Activated T-helper 1 cell treated with anti-CD3 and anti-CD28 coated beads, Interleukin-12 subunit alpha, Interleukin-12 subunit beta, Interleukin-2, Interleukin-4 antibody, amounts not matched to agents 30 ng/mL and 10 ng/mL and 1 ng/mL, durations not matched to agents 14 hours and 24 hours and 36 hours (primary cell): Measurements from ENCODE around the gene DAZAP2. TPM values are rescaled to one million over a fixed set of nuclear protein-coding genes. Genes with fewer than 3 reads are reported as not detected.

Source experiments
- DNase-seq: peaks from one replicate; pipeline ENCODE4 v3.0.0; 2021; ENCODE audit warnings: low spot score
- H3K27ac Mint-ChIP-seq: one replicate; pipeline ENCODE4 v1.8.0; 2021; ENCODE audit warnings: mild to moderate bottlenecking, mixed read lengths
- H3K27me3 Mint-ChIP-seq: one replicate; pipeline ENCODE4 v1.8.0; 2022; ENCODE audit warnings: mild to moderate bottlenecking, moderate library complexity, mixed read lengths; ENCODE audit not compliant: insufficient read depth
- H3K36me3 Mint-ChIP-seq: one replicate; pipeline ENCODE4 v1.8.0; 2021; ENCODE audit warnings: low read depth, mixed read lengths
- H3K4me1 Mint-ChIP-seq: one replicate; pipeline ENCODE4 v1.8.0; 2021; ENCODE audit warnings: low read depth, mixed read lengths
- H3K4me3 Mint-ChIP-seq: one replicate; pipeline ENCODE4 v1.8.0; 2021; ENCODE audit warnings: mild to moderate bottlenecking, moderate library complexity, mixed read lengths
- H3K9me3 Mint-ChIP-seq: one replicate; pipeline ENCODE4 v1.8.0; 2021; ENCODE audit warnings: mixed read lengths
- intact Hi-C: fragments of 100-400 bp; cut with micrococcal nuclease; formaldehyde crosslinking; loops from one replicate; pipeline ENCODE4 v1.15.1; 2024
- total RNA-seq: library from RNA; stranded (reverse); gene quantifications from 2 replicates; pipeline ENCODE4 v1.2.3, GENCODE V29; 2022

The DAZAP2 gene
- total RNA-seq, 1 donor from 2014 or later: 163 TPM

GRCh38 chr12:51200806-51201205 is 37.8 kb upstream of the DAZAP2 start:
- H3K4me1 Mint-ChIP-seq: peaks cover 11% of the 10 kb centered on the region
- H3K9me3 Mint-ChIP-seq: no peaks in the 10 kb centered on the region
- DNase-seq: no peak
- no peak overlapping the region for H3K4me3 Mint-ChIP-seq
- H3K27me3 Mint-ChIP-seq: no peaks in the 10 kb centered on the region
- no peak overlapping the region for H3K27ac Mint-ChIP-seq
- intact Hi-C loops: no loop called here
- no peaks in the 10 kb centered on the region for H3K36me3 Mint-ChIP-seq

- DNase-seq: no peak
- H3K4me1 Mint-ChIP-seq: peaks cover 11% of the 10 kb centered on the region
- no peaks in the 10 kb centered on the region for H3K36me3 Mint-ChIP-seq
- H3K9me3 Mint-ChIP-seq: no peaks in the 10 kb centered on the region
- no peaks in the 10 kb centered on the region for H3K27me3 Mint-ChIP-seq
- H3K27ac Mint-ChIP-seq: peak overlapping the region; percentile 72
- intact Hi-C loops: no loop called here
- H3K4me3 Mint-ChIP-seq: no peak overlapping the region
Measured at GRCh38 chr12:51202718-51203117, 35.9 kb upstream of the DAZAP2 start.

GRCh38 chr12:51205350-51205749 is 33.3 kb upstream of the DAZAP2 start:
- peaks cover 11% of the 10 kb centered on the region for H3K4me1 Mint-ChIP-seq
- no peak overlapping the region for H3K27ac Mint-ChIP-seq
- intact Hi-C loops: no loop called here
- no peaks in the 10 kb centered on the region for H3K36me3 Mint-ChIP-seq
- H3K9me3 Mint-ChIP-seq: no peaks in the 10 kb centered on the region
- H3K4me3 Mint-ChIP-seq: no peak overlapping the region
- H3K27me3 Mint-ChIP-seq: no peaks in the 10 kb centered on the region
- DNase-seq: no peak

- H3K36me3 Mint-ChIP-seq: no peaks in the 10 kb centered on the region
- no peaks in the 10 kb centered on the region for H3K27me3 Mint-ChIP-seq
- no peak overlapping the region for H3K4me3 Mint-ChIP-seq
- peaks cover 7% of the 10 kb centered on the region for H3K4me1 Mint-ChIP-seq
- no peak overlapping the region for H3K27ac Mint-ChIP-seq
- no peak for DNase-seq
- no peaks in the 10 kb centered on the region for H3K9me3 Mint-ChIP-seq
- intact Hi-C loops: no loop called here
Measured at GRCh38 chr12:51208016-51208660, 30.5 kb upstream of the DAZAP2 start.

- intact Hi-C loops: no loop called here
- Mint-ChIP-seq H3K27me3 (no peaks in the 10 kb centered on the region), H3K9me3 (no peaks in the 10 kb centered on the region), H3K4me1 (peaks cover 1% of the 10 kb centered on the region), H3K4me3 (no peak overlapping the region), H3K27ac (no peak overlapping the region), H3K36me3 (no peaks in the 10 kb centered on the region)
- DNase-seq: no peak
Measured at GRCh38 chr12:51209259-51209658, 29.4 kb upstream of the DAZAP2 start.

- Mint-ChIP-seq H3K36me3 (no peaks in the 10 kb centered on the region), H3K27ac (no peak overlapping the region), H3K4me1 (peaks cover 4% of the 10 kb centered on the region), H3K4me3 (no peak overlapping the region), H3K9me3 (no peaks in the 10 kb centered on the region), H3K27me3 (no peaks in the 10 kb centered on the region)
- intact Hi-C loops: no loop called here
- DNase-seq: no peak
Measured at GRCh38 chr12:51210690-51211395, 27.8 kb upstream of the DAZAP2 start.

- Mint-ChIP-seq H3K27ac (no peak overlapping the region), H3K4me3 (no peak overlapping the region), H3K4me1 (peaks cover 21% of the 10 kb centered on the region), H3K27me3 (no peaks in the 10 kb centered on the region), H3K9me3 (no peaks in the 10 kb centered on the region), H3K36me3 (no peaks in the 10 kb centered on the region)
- intact Hi-C loops: loop anchor here (5.0 kb wide), 1 partner anchor 107 kb away; the partner anchor contains the start of gene BIN2
- no peak for DNase-seq
Measured at GRCh38 chr12:51214895-51215294, 23.7 kb upstream of the DAZAP2 start.

GRCh38 chr12:51216642-51217041 is 22.0 kb upstream of the DAZAP2 start:
- H3K4me3 Mint-ChIP-seq: peak overlapping the region; percentile 66
- no peaks in the 10 kb centered on the region for H3K36me3 Mint-ChIP-seq
- no peak overlapping the region for H3K27ac Mint-ChIP-seq
- peaks cover 21% of the 10 kb centered on the region for H3K4me1 Mint-ChIP-seq
- intact Hi-C loops: loop anchor here (1.0 to 5.0 kb wide), 2 partner anchors 106 to 168 kb away; partner anchors contain the start of genes BIN2 and LETMD1
- H3K9me3 Mint-ChIP-seq: no peaks in the 10 kb centered on the region
- no peaks in the 10 kb centered on the region for H3K27me3 Mint-ChIP-seq
- no peak for DNase-seq

GRCh38 chr12:51217133-51217967 is 21.3 kb upstream of the DAZAP2 start:
- Mint-ChIP-seq H3K27ac (no peak overlapping the region), H3K4me3 (peak overlapping the region; percentile 76), H3K36me3 (no peaks in the 10 kb centered on the region), H3K4me1 (peaks cover 21% of the 10 kb centered on the region), H3K9me3 (no peaks in the 10 kb centered on the region), H3K27me3 (no peaks in the 10 kb centered on the region)
- DNase-seq: peak; percentile 8
- intact Hi-C loops: loop anchor here (1.0 to 5.0 kb wide), 2 partner anchors 105 to 169 kb away; partner anchors contain the start of genes BIN2 and LETMD1

GRCh38 chr12:51217968-51218606 is 20.5 kb upstream of the DAZAP2 start, which contains the start of gene POU6F1:
TSS of gene POU6F1 (minus strand) at chr12:51218062. CDS start at chr12:51206836, 11,226 bp downstream.
- peak within 1 kb of the TSS; percentile 56 for H3K27ac Mint-ChIP-seq
- H3K27me3 Mint-ChIP-seq: no peaks in the 10 kb centered on the region
- no peaks in the 10 kb centered on the region for H3K36me3 Mint-ChIP-seq
- intact Hi-C loops: loop anchor here (1.0 to 5.0 kb wide), 5 partner anchors 20 to 170 kb away; partner anchors contain the start of genes BIN2, CSRNP2, DAZAP2 and LETMD1
- no peaks in the 10 kb centered on the region for H3K9me3 Mint-ChIP-seq
- peak within 1 kb of the TSS; percentile 76 for H3K4me3 Mint-ChIP-seq
- peak; percentile 60 for DNase-seq
- H3K4me1 Mint-ChIP-seq: peaks cover 21% of the 10 kb centered on the region

- Mint-ChIP-seq H3K9me3 (no peaks in the 10 kb centered on the region), H3K4me1 (peaks cover 21% of the 10 kb centered on the region), H3K36me3 (no peaks in the 10 kb centered on the region), H3K27ac (peak overlapping the region; percentile 56), H3K27me3 (no peaks in the 10 kb centered on the region), H3K4me3 (peak overlapping the region; percentile 76)
- intact Hi-C loops: loop anchor here (1.0 to 5.0 kb wide), 5 partner anchors 20 to 135 kb away; partner anchors contain the start of genes BIN2, CSRNP2 and DAZAP2
- DNase-seq: no peak
Measured at GRCh38 chr12:51218607-51219161, 19.9 kb upstream of the DAZAP2 start.

GRCh38 chr12:51219322-51219721 is 19.3 kb upstream of the DAZAP2 start:
- no peaks in the 10 kb centered on the region for H3K36me3 Mint-ChIP-seq
- peak overlapping the region; percentile 76 for H3K4me3 Mint-ChIP-seq
- no peaks in the 10 kb centered on the region for H3K27me3 Mint-ChIP-seq
- intact Hi-C loops: loop anchor here (1.0 to 5.0 kb wide), 2 partner anchors 103 to 122 kb away; partner anchors contain the start of gene BIN2
- peaks cover 19% of the 10 kb centered on the region for H3K4me1 Mint-ChIP-seq
- no peak for DNase-seq
- H3K9me3 Mint-ChIP-seq: no peaks in the 10 kb centered on the region
- H3K27ac Mint-ChIP-seq: peak overlapping the region; percentile 69
